GM10248 (cell line): ENCODE data around the gene CISD3.

ENCODE experiments used
- CTCF ChIA-PET: fragments of 300-600 bp; sonication (Branson Sonifier 250); formaldehyde crosslinking; extraction: SDS; loops from one replicate; lab custom pipeline; 2021; ENCODE audit warnings: antibody characterized with exemption; lab: Yijun Ruan, JAX
- POLR2A ChIA-PET: fragments of 350-650 bp; sonication (Branson Sonifier 250); formaldehyde crosslinking; extraction: SDS; loops from one replicate; lab custom pipeline; 2020; ENCODE audit warnings: antibody characterized with exemption; lab: Yijun Ruan, JAX
- DNase-seq: peaks from one replicate; pipeline ENCODE4 v3.0.0; 2012; ENCODE audit errors: extremely low spot score
- TF ChIP-seq, protein P1 (sequence below): IDR thresholded peaks from 2 replicates; pipeline ENCODE4 v1.5.1; 2012; ENCODE audit warnings: mild to moderate bottlenecking, low read depth; ENCODE audit errors: extremely low read depth, missing control alignments, control extremely low read depth

CISD3 gene

DNA sequence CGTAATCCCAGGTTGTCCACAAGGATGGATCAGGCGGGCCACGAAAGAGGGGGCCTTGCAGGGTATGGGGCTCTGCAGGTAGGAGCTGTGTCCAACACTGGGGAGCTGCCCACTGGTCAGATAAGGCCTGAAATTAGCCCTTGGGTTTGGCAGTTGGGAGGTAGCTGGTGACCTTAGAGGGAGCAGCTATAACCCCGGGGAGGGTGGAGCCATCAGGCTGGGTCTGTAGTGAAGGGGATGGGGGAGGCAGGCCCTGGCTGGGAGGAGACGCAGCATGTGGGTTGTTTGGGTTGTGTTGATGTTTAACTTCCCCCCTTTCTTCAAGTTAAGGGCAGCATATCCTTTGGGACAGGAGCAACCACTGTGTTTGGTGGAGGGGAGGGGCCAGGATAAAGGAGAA lies 19.2 kb upstream of the CISD3 start:
- ChIA-PET CTCF (interaction anchor here (0.7 to 5.1 kb wide), 9 partner anchors 10 to 43 kb away, joined by 3 to 35 read pairs (median 3); no protein-coding TSS in a partner anchor), POLR2A (no interaction called here)

DNA sequence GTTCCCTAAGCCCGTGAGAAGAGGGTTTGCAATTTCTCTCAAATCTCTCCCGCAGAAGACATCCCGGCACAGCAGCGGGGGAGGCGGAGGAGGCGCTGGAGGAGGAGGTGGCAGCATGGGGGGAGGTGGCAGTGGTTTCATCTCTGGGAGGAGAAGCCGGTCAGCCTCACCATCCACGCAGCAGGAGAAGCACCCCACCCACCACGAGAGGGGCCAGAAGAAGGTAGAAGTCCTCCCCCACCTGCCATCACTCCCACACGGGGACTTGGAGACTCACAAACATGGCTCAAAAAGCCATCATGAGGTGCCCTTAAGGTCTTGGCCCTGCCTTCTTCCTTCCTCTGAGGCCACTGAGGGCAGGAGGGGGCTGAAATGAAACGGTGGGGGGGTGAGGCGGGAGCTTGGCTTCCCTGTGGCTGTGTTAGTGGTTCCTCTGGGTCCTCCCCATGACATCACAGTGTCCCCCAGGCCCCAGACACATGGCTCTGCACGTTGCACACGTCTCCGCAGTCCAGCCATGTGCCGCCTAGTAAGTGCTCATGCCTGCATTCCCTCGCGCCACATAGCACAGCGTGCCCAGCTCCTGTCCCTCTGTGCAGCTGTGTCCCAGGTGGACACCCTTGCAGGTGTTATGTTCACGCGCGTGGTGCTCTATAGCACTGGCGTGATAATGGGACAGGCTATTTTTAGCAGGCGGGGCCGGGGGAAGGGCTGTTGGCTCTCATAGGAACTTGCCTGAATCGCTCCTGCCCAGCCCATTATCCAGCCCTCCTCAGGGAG lies 18.2 kb upstream of the CISD3 start:
- ChIA-PET POLR2A (interaction anchor here (0.6 kb wide), 1 partner anchor 15 kb away, joined by 4 read pairs; no protein-coding TSS in a partner anchor), CTCF (interaction anchor here (1.5 kb wide), 1 partner anchor 10 kb away, joined by 3 read pairs; no protein-coding TSS in a partner anchor)
- TF ChIP-seq, protein P1, sequence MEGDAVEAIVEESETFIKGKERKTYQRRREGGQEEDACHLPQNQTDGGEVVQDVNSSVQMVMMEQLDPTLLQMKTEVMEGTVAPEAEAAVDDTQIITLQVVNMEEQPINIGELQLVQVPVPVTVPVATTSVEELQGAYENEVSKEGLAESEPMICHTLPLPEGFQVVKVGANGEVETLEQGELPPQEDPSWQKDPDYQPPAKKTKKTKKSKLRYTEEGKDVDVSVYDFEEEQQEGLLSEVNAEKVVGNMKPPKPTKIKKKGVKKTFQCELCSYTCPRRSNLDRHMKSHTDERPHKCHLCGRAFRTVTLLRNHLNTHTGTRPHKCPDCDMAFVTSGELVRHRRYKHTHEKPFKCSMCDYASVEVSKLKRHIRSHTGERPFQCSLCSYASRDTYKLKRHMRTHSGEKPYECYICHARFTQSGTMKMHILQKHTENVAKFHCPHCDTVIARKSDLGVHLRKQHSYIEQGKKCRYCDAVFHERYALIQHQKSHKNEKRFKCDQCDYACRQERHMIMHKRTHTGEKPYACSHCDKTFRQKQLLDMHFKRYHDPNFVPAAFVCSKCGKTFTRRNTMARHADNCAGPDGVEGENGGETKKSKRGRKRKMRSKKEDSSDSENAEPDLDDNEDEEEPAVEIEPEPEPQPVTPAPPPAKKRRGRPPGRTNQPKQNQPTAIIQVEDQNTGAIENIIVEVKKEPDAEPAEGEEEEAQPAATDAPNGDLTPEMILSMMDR, result no peak
- no peak for DNase-seq

More for the DNA sequence above, 19.2 kb upstream of the CISD3 start:
- TF ChIP-seq, protein P1, result no peak
- DNase-seq, result no peak

DNA sequence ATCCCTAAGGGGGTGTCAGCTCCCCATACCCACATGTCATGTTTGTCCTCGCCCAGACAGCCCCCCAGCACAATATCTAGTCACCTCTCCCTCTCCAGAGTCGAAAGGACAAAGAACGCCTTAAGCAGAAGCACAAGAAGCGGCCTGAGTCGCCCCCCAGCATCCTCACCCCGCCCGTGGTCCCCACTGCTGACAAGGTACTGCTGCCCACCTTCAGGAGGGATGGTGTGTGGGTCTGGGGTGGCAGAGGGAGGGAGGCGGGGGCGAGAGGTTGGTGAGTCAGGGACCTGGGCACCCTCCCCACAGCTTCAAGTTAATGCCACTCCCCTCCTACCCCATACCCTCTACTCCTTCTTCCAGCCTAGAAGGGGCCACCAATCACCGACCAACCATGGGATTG lies 17.5 kb upstream of the CISD3 start:
- POLR2A ChIA-PET, result interaction anchor here (0.6 kb wide), 1 partner anchor 14 kb away, joined by 4 read pairs; no protein-coding TSS in a partner anchor
- CTCF ChIA-PET, result no interaction called here
- TF ChIP-seq, protein P1, result no peak
- no peak for DNase-seq

DNA sequence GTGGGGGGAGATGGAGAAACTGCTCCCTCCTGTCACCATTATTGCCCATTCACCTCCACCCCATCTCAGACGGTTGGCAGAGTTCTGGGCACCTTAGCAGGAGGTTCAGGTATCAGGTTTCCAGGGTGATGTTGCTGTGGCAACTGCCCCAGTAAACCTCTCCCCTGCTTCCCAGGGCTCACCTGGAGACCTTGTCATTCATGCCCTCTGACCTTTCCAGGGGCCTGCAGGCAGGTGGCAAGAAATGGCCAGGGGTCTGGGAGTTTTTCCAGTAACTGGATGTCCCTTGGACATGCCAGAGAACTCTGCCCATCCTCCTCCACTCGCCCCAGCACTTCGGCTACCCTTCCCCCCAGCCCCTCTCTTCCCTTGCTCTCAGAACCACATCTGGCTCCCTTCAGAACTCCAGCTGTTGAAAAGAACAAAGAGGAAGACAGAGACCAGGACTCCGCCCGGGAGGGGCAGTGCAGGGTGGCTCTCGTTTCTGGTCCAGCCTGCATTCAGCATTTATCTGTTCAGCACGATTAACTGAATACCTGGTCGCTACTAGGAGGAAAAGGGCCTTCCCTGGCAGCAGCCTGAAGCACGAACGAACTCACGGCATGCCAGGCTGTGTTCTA lies 16.6 kb upstream of the CISD3 start:
- DNase-seq, result no peak
- POLR2A ChIA-PET, result no interaction called here
- TF ChIP-seq, protein P1, result no peak
- CTCF ChIA-PET, result interaction anchor here (4.1 kb wide), 1 partner anchor 8 kb away, joined by 18 read pairs; the partner anchor contains the start of gene MLLT6

DNA sequence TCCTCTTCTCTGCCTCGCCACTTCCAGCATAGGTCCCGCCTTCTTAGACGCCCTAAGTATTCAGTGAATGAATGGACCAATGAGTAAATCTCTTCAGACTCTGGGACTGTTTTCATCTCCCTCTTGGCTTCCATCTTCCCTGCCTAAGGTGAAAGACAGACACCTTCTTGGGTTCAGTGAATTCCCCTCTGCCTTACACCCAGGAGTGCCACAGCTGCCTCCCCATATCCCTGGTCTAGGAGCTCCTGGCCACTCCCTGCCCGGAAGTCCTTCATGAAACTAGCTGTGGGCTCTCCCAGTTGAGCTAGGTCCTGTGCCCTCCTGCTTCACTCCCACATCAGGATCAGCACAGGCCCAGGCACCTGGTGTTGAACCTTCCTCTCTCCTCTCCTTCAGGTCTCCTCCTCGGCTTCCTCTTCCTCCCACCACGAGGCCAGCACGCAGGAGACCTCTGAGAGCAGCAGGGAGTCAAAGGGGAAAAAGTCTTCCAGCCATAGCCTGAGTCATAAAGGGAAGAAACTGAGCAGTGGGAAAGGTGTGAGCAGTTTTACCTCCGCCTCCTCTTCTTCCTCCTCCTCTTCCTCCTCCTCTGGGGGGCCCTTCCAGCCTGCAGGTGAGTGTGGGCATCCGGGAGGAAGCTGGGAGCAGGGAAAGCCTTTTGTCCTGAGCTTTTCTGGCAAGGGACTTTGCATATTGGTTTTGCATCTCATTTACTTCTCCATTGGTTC lies 14.8 kb upstream of the CISD3 start:
- TF ChIP-seq, protein P1, result no peak
- POLR2A ChIA-PET, result no interaction called here
- no peak for DNase-seq
- CTCF ChIA-PET, result interaction anchor here (0.9 to 4.1 kb wide), 6 partner anchors 10 to 48 kb away, joined by 3 to 23 read pairs (median 6); partner anchors contain the start of genes CISD3 and MLLT6
